HG02943 (cell line): ENCODE results near the gene ARHGAP29.

Source experiments
- ATAC-seq: cut with Tn5 transposase; IDR thresholded peaks from one replicate; pipeline ENCODE4 v1.9.1; 2021; ENCODE audit warnings: mild to moderate bottlenecking, low read depth, moderate library complexity; ENCODE audit not compliant: unreplicated experiment

The ARHGAP29 gene

GRCh38 chr1:94265906-94266305, 28.5 kb upstream of the ARHGAP29 start:
- no peak for ATAC-seq

GRCh38 chr1:94265011-94265422, 27.6 kb upstream of the ARHGAP29 start:
- ATAC-seq: no peak

- ATAC-seq: no peak
Measured at GRCh38 chr1:94260635-94261387, 23.4 kb upstream of the ARHGAP29 start.

- ATAC-seq: no peak
Measured at GRCh38 chr1:94259635-94260289, 22.4 kb upstream of the ARHGAP29 start.

- no peak for ATAC-seq
Measured at GRCh38 chr1:94258873-94259331, 21.5 kb upstream of the ARHGAP29 start.

- ATAC-seq: no peak
Measured at GRCh38 chr1:94257444-94257843, 20.1 kb upstream of the ARHGAP29 start.

GRCh38 chr1:94255476-94255875, 18.1 kb upstream of the ARHGAP29 start:
- no peak for ATAC-seq

- ATAC-seq: no peak
Measured at GRCh38 chr1:94254073-94254810, 16.9 kb upstream of the ARHGAP29 start.

GRCh38 chr1:94253456-94254017, 16.2 kb upstream of the ARHGAP29 start:
- no peak for ATAC-seq

- ATAC-seq: no peak
Measured at GRCh38 chr1:94250341-94250740, 13.0 kb upstream of the ARHGAP29 start.

GRCh38 chr1:94248956-94249688, 11.7 kb upstream of the ARHGAP29 start:
- no peak for ATAC-seq

GRCh38 chr1:94247138-94248094, 10.0 kb upstream of the ARHGAP29 start:
- peak; percentile 67 for ATAC-seq

GRCh38 chr1:94246692-94247137, 9.3 kb upstream of the ARHGAP29 start:
- no peak for ATAC-seq

- ATAC-seq: no peak
Measured at GRCh38 chr1:94245747-94246438, 8.5 kb upstream of the ARHGAP29 start.

GRCh38 chr1:94244816-94245215, 7.4 kb upstream of the ARHGAP29 start:
- no peak for ATAC-seq

- ATAC-seq: no peak
Measured at GRCh38 chr1:94243665-94244064, 6.3 kb upstream of the ARHGAP29 start.

GRCh38 chr1:94240822-94241221, 3.4 kb upstream of the ARHGAP29 start:
- no peak for ATAC-seq

GRCh38 chr1:94239796-94240195, 2.4 kb upstream of the ARHGAP29 start:
- no peak for ATAC-seq

- no peak for ATAC-seq
Measured at GRCh38 chr1:94239051-94239450, 1.7 kb upstream of the ARHGAP29 start.
